Spleen (tissue), 7 donors: Measurements from ENCODE around the gene PSMA3.

ENCODE experiments used
- CTCF ChIP-seq, 11 experiments: fragments of 200-600 bp in 7 of 11; fragments of 450-650 bp in 4 of 11; sonication (generic) in 4 of 11; IDR thresholded peaks in 8 of 11; conservative IDR thresholded peaks in 3 of 11; 1 replicate in 7 of 11; 2 replicates in 4 of 11; pipeline versions ENCODE4 v1.4.0 to v1.8.0; 2016 to 2021; ENCODE audit warnings: antibody characterized with exemption in 11 of 11, inconsistent platforms in 4 of 11, mild to moderate bottlenecking in 1 of 11
- POLR2A ChIP-seq, 3 donors: fragments of 450-650 bp; IDR thresholded peaks; one replicate each; pipeline ENCODE4 v1.5.1; 2017; ENCODE audit warnings: antibody characterized with exemption in 3 of 3, mild to moderate bottlenecking in 1 of 3
- donor health status: DM: no; HTN: no; CAD: no; lungs with moderate emphysema.
- donor health status: DM: no; HTN: no; CAD: no.
- donor health status: DM: no; HTN: no; CAD: no.

GRCh38 chr14:58238252-58239243 is 6.1 kb upstream of the PSMA3 start:
- TF ChIP-seq CTCF (IDR thresholded peaks at IDR 0.05 in 8 of 11, conservative IDR thresholded peaks at IDR 0.05 in 3 of 11): no peak
- no peak for TF ChIP-seq POLR2A (IDR thresholded peaks at IDR 0.05)
